Stimulated activated CD4-positive, alpha-beta T cell treated with anti-CD3 and anti-CD28 coated beads, TNF-alpha, amount 100 ng/mL, for 24 hours (primary cell): ENCODE results near the gene EIF2D.
"Not testable (repeated sequence)": the region's sequence is repeated elsewhere in the genome, so short reads cannot be mapped to it uniquely, and the experiment has no call there.

Source experiments
- DNase-seq, 3 experiments: peaks; one replicate each; pipeline ENCODE4 v3.0.0-alpha.2; 2020; ENCODE audit warnings: low read depth in 3 of 3

EIF2D gene

DNA sequence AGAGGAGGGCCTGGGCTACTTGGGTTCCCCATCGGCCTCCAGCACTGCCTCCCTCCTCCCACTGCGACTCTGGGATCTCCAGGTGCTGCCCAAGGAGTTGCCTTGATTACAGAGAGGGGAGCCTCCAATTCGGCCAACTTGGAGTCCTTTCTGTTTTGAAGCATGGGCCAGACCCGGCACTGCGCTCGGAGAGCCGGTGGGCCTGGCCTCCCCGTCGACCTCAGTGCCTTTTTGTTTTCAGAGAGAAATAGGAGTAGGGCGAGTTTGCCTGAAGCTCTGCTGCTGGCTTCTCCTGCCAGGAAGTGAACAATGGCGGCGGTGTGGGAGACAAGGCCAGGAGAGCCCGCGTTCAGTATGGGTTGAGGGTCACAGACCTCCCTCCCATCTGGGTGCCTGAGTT lies 24.4 kb downstream of the EIF2D start:
- DNase-seq: no peak

DNA sequence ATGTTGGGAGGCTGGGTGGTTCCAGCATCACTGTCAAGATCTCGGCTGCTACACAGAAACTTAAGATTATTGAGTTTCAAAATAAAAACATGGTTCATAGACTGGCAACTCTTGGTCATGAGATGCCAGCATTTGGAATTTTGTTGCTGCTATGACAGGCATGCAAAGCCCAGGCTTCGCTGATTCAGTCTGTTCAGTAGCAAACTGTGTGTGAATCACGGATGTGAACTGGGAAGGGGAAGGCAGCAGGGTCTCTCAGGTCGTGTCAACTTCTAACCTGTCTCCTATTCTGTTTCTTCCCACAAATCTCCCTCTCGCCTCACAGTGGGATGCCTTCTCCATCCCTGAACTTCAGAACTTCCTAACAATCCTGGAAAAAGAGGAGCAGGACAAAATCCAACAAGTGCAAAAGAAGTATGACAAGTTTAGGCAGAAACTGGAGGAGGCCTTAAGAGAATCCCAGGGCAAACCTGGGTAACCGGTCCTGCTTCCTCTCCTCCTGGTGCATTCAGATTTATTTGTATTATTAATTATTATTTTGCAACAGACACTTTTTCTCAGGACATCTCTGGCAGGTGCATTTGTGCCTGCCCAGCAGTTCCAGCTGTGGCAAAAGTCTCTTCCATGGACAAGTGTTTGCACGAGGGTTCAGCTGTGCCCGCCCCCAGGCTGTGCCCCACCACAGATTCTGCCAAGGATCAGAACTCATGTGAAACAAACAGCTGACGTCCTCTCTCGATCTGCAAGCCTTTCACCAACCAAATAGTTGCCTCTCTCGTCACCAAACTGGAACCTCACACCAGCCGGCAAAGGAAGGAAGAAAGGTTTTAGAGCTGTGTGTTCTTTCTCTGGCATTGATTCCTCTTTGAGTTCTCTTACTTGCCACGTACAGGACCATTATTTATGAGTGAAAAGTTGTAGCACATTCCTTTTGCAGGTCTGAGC lies 25.5 kb downstream of the EIF2D start:
- DNase-seq: no peak

DNA sequence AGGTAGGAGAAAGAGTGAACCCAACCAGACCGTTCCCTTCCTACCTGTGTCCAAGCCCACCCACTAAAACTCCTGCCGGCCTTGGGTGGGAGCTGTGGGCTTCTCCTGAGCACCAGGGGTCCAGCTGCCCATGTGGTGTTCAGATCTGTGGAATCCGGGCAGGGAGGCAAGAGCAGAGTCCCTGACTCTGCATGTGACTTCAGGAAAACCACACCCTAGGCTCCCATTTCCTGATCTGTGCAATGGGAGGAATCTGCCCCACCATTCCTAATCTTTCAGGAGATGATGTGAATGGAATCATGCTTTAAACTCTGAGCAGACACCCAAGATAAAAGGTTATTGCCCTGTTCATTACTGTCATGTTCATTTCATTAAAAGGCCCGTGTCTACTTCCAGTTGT lies 27.6 kb downstream of the EIF2D start:
- no peak for DNase-seq

DNA sequence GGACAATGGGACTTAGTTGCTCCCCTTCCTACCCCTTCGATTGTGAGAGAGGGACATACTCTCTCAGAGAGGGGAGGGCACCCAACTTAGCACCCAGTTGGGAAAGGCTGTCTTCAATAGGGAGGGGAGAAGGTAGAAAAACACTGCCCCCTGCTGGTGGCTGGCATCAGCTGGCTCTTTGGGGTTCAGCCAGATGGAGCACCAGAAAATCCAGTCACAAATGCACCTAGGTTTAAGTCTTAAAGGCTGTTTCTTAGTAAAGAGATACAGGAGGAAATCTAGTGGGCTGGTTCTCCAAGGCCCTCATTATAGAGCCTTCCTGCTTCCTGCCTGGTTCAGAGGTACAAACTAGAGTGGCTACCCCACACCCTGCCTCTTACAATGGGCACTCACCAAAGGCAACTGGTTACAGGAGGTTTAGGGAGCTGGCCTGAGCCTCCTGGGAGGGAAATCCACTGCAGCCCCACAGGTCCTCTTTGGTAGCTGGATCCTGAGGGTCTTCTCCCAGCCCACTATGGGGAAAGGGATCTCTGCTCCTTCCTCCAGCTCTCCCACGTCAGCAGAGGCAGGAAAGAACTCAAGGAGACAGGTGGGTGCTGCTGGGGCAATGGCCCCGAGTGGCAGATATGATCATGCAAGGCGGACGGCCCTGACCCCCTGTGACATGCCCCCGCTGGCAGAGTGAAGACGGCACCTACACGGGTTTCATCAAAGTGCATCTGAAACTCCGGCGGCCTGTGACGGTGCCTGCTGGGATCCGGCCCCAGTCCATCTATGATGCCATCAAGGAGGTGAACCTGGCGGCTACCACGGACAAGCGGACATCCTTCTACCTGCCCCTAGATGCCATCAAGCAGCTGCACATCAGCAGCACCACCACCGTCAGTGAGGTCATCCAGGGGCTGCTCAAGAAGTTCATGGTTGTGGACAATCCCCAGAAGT lies 28.3 kb downstream of the EIF2D start:
- DNase-seq: peak; percentile 75 to 84 (median 82)

GRCh38 chr1:206582971-206583706 lies 29.1 kb downstream of the EIF2D start:
- peak in 1 of 3 experiments; percentile 59 for DNase-seq

DNA sequence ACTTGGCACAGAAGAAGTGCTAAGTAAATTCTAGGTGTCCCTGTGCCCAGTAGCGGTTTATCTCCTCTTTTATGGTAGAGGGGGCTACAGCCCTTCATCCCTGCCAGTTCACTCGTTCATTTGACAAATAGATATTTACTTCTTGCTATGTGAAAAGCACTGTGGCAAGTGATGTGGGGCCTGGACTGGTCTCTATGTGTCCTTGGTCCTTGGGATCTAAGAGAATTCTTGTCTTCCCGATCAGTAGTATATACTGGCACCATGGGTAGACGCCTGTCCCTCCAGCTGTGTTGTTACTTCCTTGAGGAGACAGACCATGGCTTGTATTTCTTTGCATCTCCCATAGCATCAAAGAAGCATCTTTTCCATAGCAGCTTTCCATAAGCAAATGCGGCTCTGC lies 29.7 kb downstream of the EIF2D start:
- DNase-seq: no peak

GRCh38 chr1:206581571-206581981 lies 30.7 kb downstream of the EIF2D start:
- DNase-seq: peak in 1 of 3 experiments; percentile 70

DNA sequence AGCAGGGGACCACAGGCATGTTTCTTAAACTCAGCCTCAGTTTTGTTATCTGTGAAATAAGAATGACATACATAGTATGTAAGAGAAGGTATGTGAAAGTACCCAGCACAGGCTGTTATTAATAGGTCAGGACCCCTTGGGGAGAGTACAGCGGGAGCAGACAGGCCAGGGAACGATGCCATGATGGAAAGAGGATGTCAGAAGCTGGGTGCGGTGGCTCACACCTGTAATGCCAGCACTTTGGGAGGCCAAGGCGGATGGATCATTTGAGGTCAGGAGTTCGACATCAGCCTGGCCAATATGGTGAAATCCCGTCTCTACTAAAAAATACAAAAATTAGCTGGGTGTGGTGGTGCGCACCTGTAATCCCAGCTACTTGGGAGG lies 31.2 kb downstream of the EIF2D start:
- not testable (repeated sequence) for DNase-seq

- DNase-seq: no peak
Observed at GRCh38 chr1:206580438-206581113, 31.7 kb downstream of the EIF2D start.

GRCh38 chr1:206579747-206580437 lies 32.4 kb downstream of the EIF2D start:
- DNase-seq: peak; percentile 62 to 91 (median 81)

DNA sequence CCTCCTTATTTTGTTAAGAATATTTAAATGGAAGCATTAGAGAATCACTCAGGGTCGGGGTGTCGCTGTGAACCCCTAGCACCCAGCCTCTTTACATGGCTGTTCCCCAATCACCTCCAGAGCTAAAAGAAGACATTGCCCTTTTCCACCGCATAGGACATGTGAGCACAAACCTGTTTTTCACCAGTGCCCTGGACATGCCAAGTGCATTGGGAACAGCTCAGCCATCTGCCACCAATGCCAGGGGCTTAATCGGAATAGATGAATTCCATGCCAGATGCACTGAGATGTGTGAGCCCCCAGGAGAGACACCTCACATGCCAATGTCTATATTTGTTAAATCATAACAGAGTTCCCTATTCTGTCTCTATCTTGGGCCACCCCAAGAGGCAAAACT lies 33.3 kb downstream of the EIF2D start:
- DNase-seq: no peak

- no peak for DNase-seq
Observed at GRCh38 chr1:206578068-206578977, 33.9 kb downstream of the EIF2D start.

- DNase-seq: no peak
Observed at GRCh38 chr1:206577626-206578025, 34.6 kb downstream of the EIF2D start.

DNA sequence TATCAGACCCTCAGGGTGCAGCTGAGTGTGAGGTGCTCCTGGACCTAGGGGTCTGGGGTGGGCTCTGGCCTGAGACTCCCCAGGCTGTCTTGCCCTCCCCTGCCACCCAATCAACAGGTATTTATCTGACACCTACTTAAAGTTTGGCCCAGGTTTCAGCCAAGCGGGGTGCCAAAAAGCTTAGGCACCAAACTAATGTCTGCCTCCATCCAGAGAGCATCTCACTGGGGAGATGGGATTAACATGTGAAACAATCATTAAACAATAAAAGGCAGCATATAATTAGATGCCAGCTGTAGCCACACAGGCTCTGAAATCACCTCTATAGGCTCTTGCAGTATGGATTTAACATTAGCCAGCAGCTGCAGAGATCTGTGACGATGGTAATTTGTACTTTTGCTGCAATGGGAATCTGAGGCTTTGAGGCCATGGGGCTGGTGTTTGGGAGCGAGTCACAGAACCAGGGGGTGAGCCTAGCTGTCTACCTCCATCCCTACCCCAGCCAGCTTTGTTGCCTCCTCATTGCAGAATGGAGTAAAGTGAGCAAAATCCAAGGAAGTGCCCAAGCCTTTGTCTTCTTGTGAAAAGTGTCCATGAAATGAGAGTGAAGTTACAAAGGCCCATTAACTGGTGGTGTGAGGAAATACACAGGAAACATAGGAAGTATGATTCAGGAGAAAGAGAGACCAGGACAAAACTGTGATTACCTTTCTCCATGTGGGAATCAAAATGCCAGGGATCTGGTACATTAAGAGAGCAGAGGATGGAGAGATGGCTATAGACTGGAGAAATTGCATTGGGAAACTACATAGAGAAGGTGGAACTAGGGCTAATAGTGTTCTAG lies 36.1 kb downstream of the EIF2D start:
- no peak for DNase-seq

DNA sequence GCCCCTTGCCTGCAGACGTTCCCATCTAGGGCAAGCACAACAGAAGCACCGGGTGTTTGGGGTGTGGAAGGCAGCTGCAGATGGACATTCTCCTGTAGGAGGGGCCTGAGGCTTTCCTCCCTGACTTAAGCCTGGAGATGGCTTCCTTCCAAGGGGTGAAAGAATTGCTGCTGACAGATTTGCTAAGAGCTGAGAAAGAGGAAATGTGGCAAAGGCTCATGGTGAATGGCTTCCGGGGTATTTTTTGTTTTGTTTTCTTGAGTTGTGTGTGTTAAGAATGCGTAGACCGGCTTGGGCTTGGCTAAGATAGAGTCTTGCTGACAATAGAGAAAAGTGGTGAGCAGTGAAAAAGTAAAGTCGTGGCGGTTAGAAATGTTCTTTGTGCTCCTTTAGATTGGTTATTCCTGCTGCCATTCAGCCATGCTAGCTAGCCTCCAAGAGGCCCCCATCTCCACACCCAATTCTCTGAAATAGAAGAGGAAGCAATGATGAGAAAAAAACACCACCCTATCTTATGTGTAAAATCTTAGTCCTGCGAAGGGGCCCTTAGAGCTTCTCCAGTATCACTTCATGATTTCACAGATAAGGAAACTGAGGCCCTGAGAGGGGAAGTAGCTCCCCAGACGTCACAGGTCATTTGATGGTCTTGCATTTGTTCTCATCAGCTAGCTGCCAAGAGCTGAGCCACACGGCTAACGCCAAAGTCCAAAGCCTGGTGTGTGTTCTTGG lies 36.9 kb downstream of the EIF2D start:
- no peak for DNase-seq

DNA sequence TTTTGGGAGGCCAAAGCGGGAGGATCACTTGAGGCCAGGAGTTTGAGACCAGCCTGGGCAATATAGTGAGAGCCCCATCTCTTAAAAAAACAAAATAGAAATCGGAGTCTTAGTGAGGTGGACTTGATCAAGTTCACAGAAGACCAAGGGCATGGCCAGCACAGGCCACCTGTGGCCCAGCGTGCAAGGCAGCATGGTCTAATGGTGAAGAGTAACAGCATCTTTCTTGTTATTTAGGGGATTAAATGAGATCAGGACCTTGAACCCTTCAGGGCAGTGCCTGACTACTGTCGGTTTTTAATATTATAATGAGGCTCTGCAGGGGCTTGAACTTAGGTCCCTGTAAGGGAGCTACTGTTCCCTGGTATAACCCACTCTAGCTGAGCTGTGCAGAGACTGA lies 38.5 kb downstream of the EIF2D start:
- DNase-seq: no peak

DNA sequence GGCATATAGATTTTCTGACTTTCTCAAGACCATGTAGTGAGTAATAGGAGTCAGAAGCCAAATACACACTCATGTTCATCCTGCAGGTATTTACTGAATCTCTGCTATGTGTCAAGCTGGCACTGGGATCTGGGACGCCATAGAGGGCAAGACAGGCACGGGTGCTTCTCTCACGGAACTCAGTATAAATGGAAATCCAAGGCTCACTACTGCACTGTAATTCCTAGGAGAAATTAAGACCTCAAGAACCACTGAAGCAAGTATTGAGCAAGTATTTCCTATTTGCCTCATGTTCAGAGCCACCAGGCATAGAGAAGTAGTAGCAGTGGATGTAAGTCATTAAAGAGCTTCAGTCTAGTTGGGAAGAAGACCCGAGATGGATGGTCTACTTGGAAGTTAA lies 38.9 kb downstream of the EIF2D start:
- no peak for DNase-seq

GRCh38 chr1:206572835-206573234 lies 39.4 kb downstream of the EIF2D start:
- no peak for DNase-seq
